T-helper 2 cell treated with Interferon-gamma antibody and Interleukin-4, amounts not matched to agents 100 ng/mL and 5 ng/mL, for 36 hours (primary cell): Measurements from ENCODE around the gene OGN. TPM values are rescaled to one million over a fixed set of nuclear protein-coding genes. Genes with fewer than 3 reads are reported as not detected.
"Not testable (repeated sequence)": the region's sequence is repeated elsewhere in the genome, so short reads cannot be mapped to it uniquely, and the experiment has no call there.

ENCODE experiments used
- intact Hi-C: fragments of 100-400 bp; cut with micrococcal nuclease; formaldehyde crosslinking; loops from one replicate; pipeline ENCODE4 v1.15.1; 2023
- total RNA-seq: library from RNA; stranded (reverse); gene quantifications from 2 replicates; pipeline ENCODE4 v1.2.3, GENCODE V29; 2022

OGN gene
- not detected in 2 replicates for total RNA-seq

GRCh38 chr9:92404042-92404836 is at the start of gene OGN:
Gene OGN (minus strand): TSS chr9:92404578. CDS start chr9:92403407, 1,171 bp downstream.
- intact Hi-C loops, result no loop called here

GRCh38 chr9:92446536-92446935 is 42.2 kb upstream of the OGN start:
- intact Hi-C loops, result no loop called here

- intact Hi-C loops, result no loop called here
Measured at GRCh38 chr9:92444841-92445240, 40.5 kb upstream of the OGN start.

- intact Hi-C loops, result no loop called here
Measured at GRCh38 chr9:92440751-92441046, 36.3 kb upstream of the OGN start.

- intact Hi-C loops, result loop anchor here (1.0 to 10.0 kb wide), 2 partner anchors 115 to 305 kb away; partner anchors contain the start of genes CENPP and NOL8
Measured at GRCh38 chr9:92439921-92440750, 35.8 kb upstream of the OGN start.

- intact Hi-C loops, result loop anchor here (1.0 to 10.0 kb wide), 2 partner anchors 114 to 304 kb away; partner anchors contain the start of genes CENPP and NOL8
Measured at GRCh38 chr9:92438900-92439526, 34.6 kb upstream of the OGN start.

- intact Hi-C loops, result loop anchor here (10.0 kb wide), 1 partner anchor 300 kb away; no protein-coding TSS in a partner anchor
Measured at GRCh38 chr9:92435263-92435662, 30.9 kb upstream of the OGN start.

GRCh38 chr9:92432972-92433548 is 28.7 kb upstream of the OGN start:
- intact Hi-C loops, result loop anchor here (10.0 kb wide), 1 partner anchor 298 kb away; no protein-coding TSS in a partner anchor

GRCh38 chr9:92432350-92432749 is 28.0 kb upstream of the OGN start:
- intact Hi-C loops, result loop anchor here (10.0 kb wide), 1 partner anchor 298 kb away; no protein-coding TSS in a partner anchor

- intact Hi-C loops, result loop anchor here (10.0 kb wide), 1 partner anchor 295 kb away; no protein-coding TSS in a partner anchor
Measured at GRCh38 chr9:92429836-92430235, 25.5 kb upstream of the OGN start.

- intact Hi-C loops, result no loop called here
Measured at GRCh38 chr9:92426501-92427145, 22.2 kb upstream of the OGN start.

- intact Hi-C loops, result no loop called here
Measured at GRCh38 chr9:92425474-92425873, 21.1 kb upstream of the OGN start.

GRCh38 chr9:92424340-92424739 is 20.0 kb upstream of the OGN start, which contains the start of gene OMD:
Gene OMD (minus strand): TSS chr9:92424471. CDS start chr9:92417558, 6,913 bp downstream.
- intact Hi-C loops, result no loop called here

GRCh38 chr9:92423612-92424011 is 19.2 kb upstream of the OGN start:
- intact Hi-C loops, result no loop called here

- intact Hi-C loops, result no loop called here
Measured at GRCh38 chr9:92422611-92423338, 18.4 kb upstream of the OGN start.

GRCh38 chr9:92414566-92414965 is 10.2 kb upstream of the OGN start:
- intact Hi-C loops, result no loop called here

GRCh38 chr9:92411157-92411556 is 6.8 kb upstream of the OGN start:
- intact Hi-C loops, result not testable (repeated sequence)

- intact Hi-C loops, result no loop called here
Measured at GRCh38 chr9:92408747-92409478, 4.5 kb upstream of the OGN start.

GRCh38 chr9:92407818-92408217 is 3.4 kb upstream of the OGN start:
- intact Hi-C loops, result no loop called here
